Psoas muscle (tissue), 8 donors: ENCODE data around the gene ARHGEF33. TPM values are rescaled to one million over a fixed set of nuclear protein-coding genes. Genes with fewer than 3 reads are reported as not detected.

Source experiments
- ATAC-seq, 4 donors: fragments of 200-7000 bp; cut with Tn5 transposase; one replicate each; pipeline ENCODE4 v1.9.1; 2020; ENCODE audit warnings: moderate library complexity in 3 of 4, mild to moderate bottlenecking in 2 of 4
- DNase-seq, 2 donors: peaks; one replicate each; pipeline ENCODE4 v3.0.0-alpha.2; 2020
- H3K27ac ChIP-seq: fragments of 200-600 bp; one replicate; pipeline ENCODE4 v1.8.0; 2022
- H3K27me3 ChIP-seq, 3 donors: fragments of 200-600 bp in 1 of 3; one replicate each; pipeline versions ENCODE4 v1.6.1 to v1.8.0; 2013 to 2022; ENCODE audit warnings: low read length in 2 of 3, mild to moderate bottlenecking in 2 of 3, moderate library complexity in 1 of 3; ENCODE audit not compliant: insufficient read depth in 3 of 3
- H3K36me3 ChIP-seq, 2 donors: fragments of 200-600 bp in 1 of 2; one replicate each; pipeline versions ENCODE4 v1.6.1 to v1.8.0; 2013 to 2022; ENCODE audit warnings: low read depth in 1 of 2, mild to moderate bottlenecking in 1 of 2, moderate library complexity in 1 of 2; ENCODE audit not compliant: insufficient read depth in 1 of 2
- H3K4me1 ChIP-seq: fragments of 200-600 bp; one replicate; pipeline ENCODE4 v1.8.0; 2022
- H3K4me3 ChIP-seq: fragments of 200-600 bp; one replicate; pipeline ENCODE4 v1.8.0; 2022; ENCODE audit warnings: mild to moderate bottlenecking
- H3K9me3 ChIP-seq: fragments of 200-600 bp; one replicate; pipeline ENCODE4 v1.8.0; 2022
- WGBS, 3 donors: extraction: QIAGEN DNeasy Blood & Tissue Kit; methylation state at CpG; one replicate each; pipeline versions ENCODE4 v1.1.6 to v1.1.7; 2013; 5-methylcytosine and 5-hydroxymethylcytosine counted together
- intact Hi-C, 2 donors: fragments of 100-400 bp; cut with DNase I; formaldehyde crosslinking; loops; one replicate each; pipeline versions ENCODE4 v1.11.0 to v1.14.2; 2022
- polyA plus RNA-seq, 3 donors: library from polyadenylated mRNA; stranded (reverse); fragments of 200-250 nt; gene quantifications; one replicate each; pipeline ENCODE4 v1.2.3, GENCODE V29; 2013
- total RNA-seq, 4 donors: library from RNA; stranded (reverse); fragmentation: NEBNext Ultra II Directional in 2 of 4; extraction: Animal tissue kit (Norgen Biotek cat#: 25700) in 2 of 4; gene quantifications; one replicate each; pipeline versions ENCODE4 v1.2.1 to v1.2.4, GENCODE V29; 2021 to 2023
- TF ChIP-seq, protein P1 (sequence below): fragments of 200-600 bp; IDR thresholded peaks from one replicate; pipeline ENCODE4 v1.8.0; 2022; ENCODE audit warnings: antibody characterized with exemption
- donor health status: healthy with polysubstance abuse.
- donor health status: DM: no; HTN: no; CAD: no; lungs with moderate emphysema.
- donor health status: Bipolar disorder and iron deficiency.
- donor health status: healthy.
- donor health status: DM: yes; HTN: yes; CAD: no.
- donor health status: DM: no; HTN: no; CAD: no.
- donor health status: DM: no; HTN: no; CAD: no.
- donor health status: DM: yes; HTN: yes; CAD: no.

The ARHGEF33 gene
- total and polyA plus RNA-seq, 7 donors = 0.03 to 0.58 (median 0.15) TPM

DNA sequence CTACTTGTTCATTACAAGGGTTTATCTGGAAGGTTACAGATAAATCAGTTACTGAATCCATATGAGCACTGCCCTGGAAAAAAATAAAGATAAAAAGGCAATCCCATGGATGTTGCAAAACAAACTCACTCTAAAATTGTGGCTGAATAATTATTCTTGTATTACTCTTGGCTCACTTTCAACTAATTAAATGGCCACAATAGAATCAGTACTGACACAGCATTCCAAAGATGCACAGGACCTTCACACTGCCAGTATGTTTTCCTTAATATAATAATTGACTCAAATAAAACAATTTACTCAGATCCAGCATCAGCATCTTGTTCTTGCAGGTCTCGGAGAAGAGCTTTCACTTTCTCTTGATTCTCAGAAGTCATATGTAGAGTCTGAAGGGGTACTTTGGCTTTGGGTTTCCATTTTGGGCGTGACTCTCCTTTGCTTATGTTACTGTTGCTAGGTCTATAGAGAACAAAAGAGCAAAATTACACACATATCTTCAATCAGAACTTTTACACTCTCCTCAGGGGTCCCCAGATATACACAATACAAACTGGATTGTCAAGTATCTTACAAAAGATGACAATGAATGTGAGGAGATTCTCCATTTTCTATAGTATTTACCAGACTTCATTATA is 26.5 kb upstream of the ARHGEF33 start:
- no peak for DNase-seq
- H3K9me3 ChIP-seq = no peaks in the 10 kb centered on the region
- H3K27ac ChIP-seq = no peak overlapping the region
- H3K4me1 ChIP-seq = no peaks in the 10 kb centered on the region
- intact Hi-C loops = no loop called here
- 93 to 97% (median 96%) methylated on average over 2 of the region's 2 CpGs for WGBS, 3 donors
- TF ChIP-seq, protein P1, sequence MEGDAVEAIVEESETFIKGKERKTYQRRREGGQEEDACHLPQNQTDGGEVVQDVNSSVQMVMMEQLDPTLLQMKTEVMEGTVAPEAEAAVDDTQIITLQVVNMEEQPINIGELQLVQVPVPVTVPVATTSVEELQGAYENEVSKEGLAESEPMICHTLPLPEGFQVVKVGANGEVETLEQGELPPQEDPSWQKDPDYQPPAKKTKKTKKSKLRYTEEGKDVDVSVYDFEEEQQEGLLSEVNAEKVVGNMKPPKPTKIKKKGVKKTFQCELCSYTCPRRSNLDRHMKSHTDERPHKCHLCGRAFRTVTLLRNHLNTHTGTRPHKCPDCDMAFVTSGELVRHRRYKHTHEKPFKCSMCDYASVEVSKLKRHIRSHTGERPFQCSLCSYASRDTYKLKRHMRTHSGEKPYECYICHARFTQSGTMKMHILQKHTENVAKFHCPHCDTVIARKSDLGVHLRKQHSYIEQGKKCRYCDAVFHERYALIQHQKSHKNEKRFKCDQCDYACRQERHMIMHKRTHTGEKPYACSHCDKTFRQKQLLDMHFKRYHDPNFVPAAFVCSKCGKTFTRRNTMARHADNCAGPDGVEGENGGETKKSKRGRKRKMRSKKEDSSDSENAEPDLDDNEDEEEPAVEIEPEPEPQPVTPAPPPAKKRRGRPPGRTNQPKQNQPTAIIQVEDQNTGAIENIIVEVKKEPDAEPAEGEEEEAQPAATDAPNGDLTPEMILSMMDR = no peak
- peaks cover 16 to 69% of the 10 kb centered on the region in 2 donors for H3K36me3 ChIP-seq
- ATAC-seq = no peak
- no peak overlapping the region for H3K4me3 ChIP-seq
- H3K27me3 ChIP-seq = no peaks in the 10 kb centered on the region

GRCh38 chr2:38866773-38867443 is 22.8 kb upstream of the ARHGEF33 start:
- TF ChIP-seq, protein P1 = no peak
- H3K27me3 ChIP-seq = no peaks in the 10 kb centered on the region
- intact Hi-C loops = no loop called here
- H3K4me1 ChIP-seq = no peaks in the 10 kb centered on the region
- ATAC-seq (no peak), DNase-seq (no peak)
- 95 to 99% (median 98%) methylated on average over 3 of the region's 3 CpGs for WGBS, 3 donors
- peaks cover 4% of the 10 kb centered on the region for H3K9me3 ChIP-seq
- no peak overlapping the region for H3K27ac ChIP-seq
- peaks cover 3 to 35% of the 10 kb centered on the region in 2 donors for H3K36me3 ChIP-seq
- no peak overlapping the region for H3K4me3 ChIP-seq

DNA sequence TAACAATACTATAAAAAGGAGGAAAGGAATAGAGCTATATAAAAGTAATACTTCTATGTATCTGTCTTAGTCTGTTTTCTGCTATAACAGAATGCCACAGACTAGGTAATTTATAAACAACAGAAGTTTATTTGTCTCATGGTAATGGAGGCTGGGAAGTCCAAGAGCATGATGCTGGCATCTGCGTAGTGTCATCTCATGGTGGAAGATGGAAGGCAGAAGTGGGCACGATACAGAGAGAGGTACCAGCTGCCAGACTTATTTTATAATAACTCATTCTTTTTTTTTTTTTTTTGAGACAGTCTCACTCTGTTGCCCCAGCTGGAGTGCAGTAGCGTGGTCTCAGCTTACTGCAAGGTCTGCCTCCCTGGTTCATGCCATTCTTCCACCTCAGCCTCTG is 18.2 kb upstream of the ARHGEF33 start:
- no peaks in the 10 kb centered on the region for H3K27me3 ChIP-seq
- no peak for DNase-seq
- H3K4me3 ChIP-seq = no peak overlapping the region
- H3K36me3 ChIP-seq = peaks cover 0 to 15% of the 10 kb centered on the region in 2 donors
- ATAC-seq = no peak
- H3K4me1 ChIP-seq = peaks cover 9% of the 10 kb centered on the region
- TF ChIP-seq, protein P1 = no peak
- 95 to 100% (median 98%) methylated on average over 3 of the region's 3 CpGs for WGBS, 3 donors
- peaks cover 7% of the 10 kb centered on the region for H3K9me3 ChIP-seq
- H3K27ac ChIP-seq = no peak overlapping the region
- intact Hi-C loops = no loop called here

- H3K4me3 ChIP-seq = no peak overlapping the region
- WGBS, 3 donors = 71 to 77% (median 74%) methylated on average over 5 of the region's 5 CpGs
- intact Hi-C loops = no loop called here
- peaks cover 10% of the 10 kb centered on the region for H3K4me1 ChIP-seq
- H3K9me3 ChIP-seq = peaks cover 7% of the 10 kb centered on the region
- no peak for DNase-seq
- H3K36me3 ChIP-seq = no peaks in the 10 kb centered on the region
- TF ChIP-seq, protein P1 = no peak
- no peaks in the 10 kb centered on the region for H3K27me3 ChIP-seq
- ATAC-seq = no peak
- H3K27ac ChIP-seq = no peak overlapping the region
These were observed 15.9 kb upstream of the ARHGEF33 start for GRCh38 chr2:38873763-38874162.
